Measurements from ENCODE around the gene CDKAL1. TPM values are rescaled to one million over a fixed set of nuclear protein-coding genes. Genes with fewer than 3 reads are reported as not detected.
"Not testable (repeated sequence)": the region's sequence is repeated elsewhere in the genome, so short reads cannot be mapped to it uniquely, and the experiment has no call there.

Gene CDKAL1
- total RNA-seq, 4 donors from 2014 or later = 24.7 to 32.8 (median 29.8) TPM

GRCh38 chr6:20724443-20725190, 190.4 kb downstream of the CDKAL1 start:
- TF ChIP-seq POLR2A (IDR thresholded peaks at IDR 0.05) = no peak
- TF ChIP-seq CTCF (IDR thresholded peaks at IDR 0.05) = no peak
- WGBS, 2 donors = 85 to 90% methylated on average over 6 of the region's 6 CpGs
- Histone ChIP-seq H3K4me1 (no peaks in the 10 kb centered on the region), H3K36me3 (no peaks in the 10 kb centered on the region), H3K27me3 (no peaks in the 10 kb centered on the region), H3K27ac (no peak overlapping the region), H3K9me3 (no peaks in the 10 kb centered on the region), H3K4me3 (replicated peaks in 1 of 3) (no peak overlapping the region)
- DNase-seq = no peak
- intact Hi-C loops (cut with DNase I) = no loop called here

- H3K4me1 ChIP-seq; H3K27me3 ChIP-seq; H3K36me3 ChIP-seq; DNase-seq; intact Hi-C loops (cut with DNase I); H3K4me3 ChIP-seq (replicated peaks in 1 of 3); H3K27ac ChIP-seq; H3K9me3 ChIP-seq: not testable (repeated sequence)
- WGBS, 2 donors = 90 to 97% methylated on average over 3 of the region's 3 CpGs
Observed at GRCh38 chr6:20725235-20725634, 191.0 kb downstream of the CDKAL1 start.

GRCh38 chr6:20729086-20729485, 194.8 kb downstream of the CDKAL1 start:
- Histone ChIP-seq H3K27me3 (no peaks in the 10 kb centered on the region), H3K9me3 (no peaks in the 10 kb centered on the region), H3K4me3 (replicated peaks in 1 of 3) (no peak overlapping the region), H3K4me1 (no peaks in the 10 kb centered on the region), H3K27ac (no peak overlapping the region), H3K36me3 (no peaks in the 10 kb centered on the region)
- intact Hi-C loops (cut with DNase I) = no loop called here
- TF ChIP-seq POLR2A (IDR thresholded peaks at IDR 0.05) = no peak
- TF ChIP-seq CTCF (IDR thresholded peaks at IDR 0.05) = no peak
- 96 to 98% methylated on average over 1 of the region's 1 CpG for WGBS, 2 donors
- no peak for DNase-seq

- H3K4me3 ChIP-seq (replicated peaks in 1 of 3); H3K36me3 ChIP-seq; H3K4me1 ChIP-seq; DNase-seq; H3K9me3 ChIP-seq; intact Hi-C loops (cut with DNase I); H3K27ac ChIP-seq; H3K27me3 ChIP-seq: not testable (repeated sequence)
- WGBS, 2 donors = 86 to 89% methylated on average over 8 of the region's 8 CpGs
Observed at GRCh38 chr6:20732362-20732761, 198.1 kb downstream of the CDKAL1 start.

- Histone ChIP-seq H3K4me1 (no peaks in the 10 kb centered on the region), H3K4me3 (replicated peaks in 1 of 3) (no peak overlapping the region), H3K27me3 (no peaks in the 10 kb centered on the region), H3K9me3 (no peaks in the 10 kb centered on the region), H3K27ac (no peak overlapping the region), H3K36me3 (no peaks in the 10 kb centered on the region)
- 65 to 74% methylated on average over 3 of the region's 3 CpGs for WGBS, 2 donors
- DNase-seq = no peak
- TF ChIP-seq POLR2A (IDR thresholded peaks at IDR 0.05) (no peak), CTCF (IDR thresholded peaks at IDR 0.05) (no peak)
- intact Hi-C loops (cut with DNase I) = no loop called here
Observed at GRCh38 chr6:20732896-20733295, 198.6 kb downstream of the CDKAL1 start.

- Histone ChIP-seq H3K4me3 (replicated peaks in 1 of 3) (no peak overlapping the region), H3K4me1 (no peaks in the 10 kb centered on the region), H3K36me3 (no peaks in the 10 kb centered on the region), H3K9me3 (no peaks in the 10 kb centered on the region), H3K27me3 (no peaks in the 10 kb centered on the region), H3K27ac (no peak overlapping the region)
- DNase-seq = no peak
- no peak for TF ChIP-seq CTCF (IDR thresholded peaks at IDR 0.05)
- no peak for TF ChIP-seq POLR2A (IDR thresholded peaks at IDR 0.05)
- WGBS, 2 donors = 75% methylated on average over 3 of the region's 3 CpGs
- intact Hi-C loops (cut with DNase I) = no loop called here
Observed at GRCh38 chr6:20737912-20738311, 203.7 kb downstream of the CDKAL1 start.
